ENCODE results near the gene CACNA1G. TPM values are rescaled to one million over a fixed set of nuclear protein-coding genes. Genes with fewer than 3 reads are reported as not detected.

Gene CACNA1G
- total RNA-seq, 1 donor from 2014 or later = 0.19 TPM

GRCh38 chr17:50620237-50620636, 59.7 kb downstream of the CACNA1G start:
- Mint-ChIP-seq H3K4me1 (ENCODE audit: low read depth) (peaks cover 4% of the 10 kb centered on the region), H3K27me3 (peaks cover 38% of the 10 kb centered on the region), H3K27ac (no peak overlapping the region), H3K4me3 (ENCODE audit: low read depth) (no peak overlapping the region), H3K36me3 (ENCODE audit: insufficient read depth) (no peaks in the 10 kb centered on the region), H3K9me3 (ENCODE audit: low read depth) (no peaks in the 10 kb centered on the region)
- TF ChIP-seq CTCF (IDR thresholded peaks at IDR 0.05; ENCODE audit: unreplicated experiment) = no peak
- DNase-seq (ENCODE audit: low spot score, unreplicated experiment) = no peak

GRCh38 chr17:50620858-50621257, 60.3 kb downstream of the CACNA1G start:
- H3K36me3 Mint-ChIP-seq (ENCODE audit: insufficient read depth) = no peaks in the 10 kb centered on the region
- peak; percentile 32 for TF ChIP-seq CTCF (IDR thresholded peaks at IDR 0.05; ENCODE audit: unreplicated experiment)
- H3K9me3 Mint-ChIP-seq (ENCODE audit: low read depth) = no peaks in the 10 kb centered on the region
- no peak overlapping the region for H3K27ac Mint-ChIP-seq
- no peak overlapping the region for H3K4me3 Mint-ChIP-seq (ENCODE audit: low read depth)
- peaks cover 4% of the 10 kb centered on the region for H3K4me1 Mint-ChIP-seq (ENCODE audit: low read depth)
- peaks cover 36% of the 10 kb centered on the region for H3K27me3 Mint-ChIP-seq
- no peak for DNase-seq (ENCODE audit: low spot score, unreplicated experiment)

GRCh38 chr17:50621574-50622031, 61.1 kb downstream of the CACNA1G start:
- no peak for DNase-seq (ENCODE audit: low spot score, unreplicated experiment)
- H3K27ac Mint-ChIP-seq = no peak overlapping the region
- no peaks in the 10 kb centered on the region for H3K9me3 Mint-ChIP-seq (ENCODE audit: low read depth)
- H3K27me3 Mint-ChIP-seq = peaks cover 31% of the 10 kb centered on the region
- no peak for TF ChIP-seq CTCF (IDR thresholded peaks at IDR 0.05; ENCODE audit: unreplicated experiment)
- no peaks in the 10 kb centered on the region for H3K36me3 Mint-ChIP-seq (ENCODE audit: insufficient read depth)
- no peak overlapping the region for H3K4me3 Mint-ChIP-seq (ENCODE audit: low read depth)
- H3K4me1 Mint-ChIP-seq (ENCODE audit: low read depth) = peaks cover 4% of the 10 kb centered on the region

- H3K27me3 Mint-ChIP-seq = peaks cover 23% of the 10 kb centered on the region
- no peaks in the 10 kb centered on the region for H3K36me3 Mint-ChIP-seq (ENCODE audit: insufficient read depth)
- peaks cover 18% of the 10 kb centered on the region for H3K4me1 Mint-ChIP-seq (ENCODE audit: low read depth)
Measured at GRCh38 chr17:50624321-50624934, 63.9 kb downstream of the CACNA1G start.

More at GRCh38 chr17:50624321-50624934, 63.9 kb downstream of the CACNA1G start:
- no peak overlapping the region for H3K27ac Mint-ChIP-seq
- DNase-seq (ENCODE audit: low spot score, unreplicated experiment) = no peak
- TF ChIP-seq CTCF (IDR thresholded peaks at IDR 0.05; ENCODE audit: unreplicated experiment) = no peak
- H3K9me3 Mint-ChIP-seq (ENCODE audit: low read depth) = no peaks in the 10 kb centered on the region
- H3K4me3 Mint-ChIP-seq (ENCODE audit: low read depth) = no peak overlapping the region

All from progenitor cell of endocrine pancreas (in vitro differentiated cells).